Upper lobe of right lung (tissue), 1 donor: ENCODE results near the gene RNPEPL1. TPM values are rescaled to one million over a fixed set of nuclear protein-coding genes. Genes with fewer than 3 reads are reported as not detected.

ENCODE experiments used
- ATAC-seq: fragments of 200-7000 bp; cut with Tn5 transposase; one replicate; pipeline ENCODE4 v1.9.1; 2020; ENCODE audit warnings: mild to moderate bottlenecking, moderate library complexity
- DNase-seq: peaks from one replicate; pipeline ENCODE4 v3.0.0-alpha.2; 2020
- H3K27ac ChIP-seq: fragments of 200-600 bp; one replicate; pipeline ENCODE4 v1.8.0; 2022
- H3K27me3 ChIP-seq: fragments of 200-600 bp; one replicate; pipeline ENCODE4 v1.8.0; 2022; ENCODE audit warnings: mild to moderate bottlenecking
- H3K36me3 ChIP-seq: fragments of 200-600 bp; one replicate; pipeline ENCODE4 v1.8.0; 2022
- H3K4me1 ChIP-seq: fragments of 200-600 bp; one replicate; pipeline ENCODE4 v1.8.0; 2022
- H3K4me3 ChIP-seq: fragments of 200-600 bp; one replicate; pipeline ENCODE4 v1.8.0; 2022; ENCODE audit warnings: mild to moderate bottlenecking
- H3K9me3 ChIP-seq: fragments of 200-600 bp; one replicate; pipeline ENCODE4 v1.8.0; 2022
- intact Hi-C: fragments of 100-400 bp; cut with DNase I; formaldehyde crosslinking; loops from one replicate; pipeline ENCODE4 v1.11.0; 2022
- long read RNA-seq: library from polyadenylated mRNA; unstranded; transcript quantifications from one replicate; pipeline ENCODE4 v2.0.0, GENCODE V29; 2021
- total RNA-seq: library from RNA; stranded (reverse); fragmentation: NEBNext Ultra II Directional; extraction: Animal tissue kit (Norgen Biotek cat#: 25700); gene quantifications from one replicate; pipeline ENCODE4 v1.2.1, GENCODE V29; 2021
- TF ChIP-seq, protein P1 (sequence below): fragments of 200-600 bp; IDR thresholded peaks from one replicate; pipeline ENCODE4 v1.8.0; 2022; ENCODE audit warnings: antibody characterized with exemption
- donor health status: DM: no; HTN: yes; CAD: no; lungs with severe emphysema.

The RNPEPL1 gene, protein sequence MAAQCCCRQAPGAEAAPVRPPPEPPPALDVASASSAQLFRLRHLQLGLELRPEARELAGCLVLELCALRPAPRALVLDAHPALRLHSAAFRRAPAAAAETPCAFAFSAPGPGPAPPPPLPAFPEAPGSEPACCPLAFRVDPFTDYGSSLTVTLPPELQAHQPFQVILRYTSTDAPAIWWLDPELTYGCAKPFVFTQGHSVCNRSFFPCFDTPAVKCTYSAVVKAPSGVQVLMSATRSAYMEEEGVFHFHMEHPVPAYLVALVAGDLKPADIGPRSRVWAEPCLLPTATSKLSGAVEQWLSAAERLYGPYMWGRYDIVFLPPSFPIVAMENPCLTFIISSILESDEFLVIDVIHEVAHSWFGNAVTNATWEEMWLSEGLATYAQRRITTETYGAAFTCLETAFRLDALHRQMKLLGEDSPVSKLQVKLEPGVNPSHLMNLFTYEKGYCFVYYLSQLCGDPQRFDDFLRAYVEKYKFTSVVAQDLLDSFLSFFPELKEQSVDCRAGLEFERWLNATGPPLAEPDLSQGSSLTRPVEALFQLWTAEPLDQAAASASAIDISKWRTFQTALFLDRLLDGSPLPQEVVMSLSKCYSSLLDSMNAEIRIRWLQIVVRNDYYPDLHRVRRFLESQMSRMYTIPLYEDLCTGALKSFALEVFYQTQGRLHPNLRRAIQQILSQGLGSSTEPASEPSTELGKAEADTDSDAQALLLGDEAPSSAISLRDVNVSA
- 88.6 TPM for total RNA-seq
- long read RNA-seq, full-length matches to known transcripts: 185 of 304 reads
- long read RNA-seq, partial matches to known transcripts: 56 of 304 reads
- long read RNA-seq, other reads (novel, unspliced or antisense): 63 of 304 reads

DNA sequence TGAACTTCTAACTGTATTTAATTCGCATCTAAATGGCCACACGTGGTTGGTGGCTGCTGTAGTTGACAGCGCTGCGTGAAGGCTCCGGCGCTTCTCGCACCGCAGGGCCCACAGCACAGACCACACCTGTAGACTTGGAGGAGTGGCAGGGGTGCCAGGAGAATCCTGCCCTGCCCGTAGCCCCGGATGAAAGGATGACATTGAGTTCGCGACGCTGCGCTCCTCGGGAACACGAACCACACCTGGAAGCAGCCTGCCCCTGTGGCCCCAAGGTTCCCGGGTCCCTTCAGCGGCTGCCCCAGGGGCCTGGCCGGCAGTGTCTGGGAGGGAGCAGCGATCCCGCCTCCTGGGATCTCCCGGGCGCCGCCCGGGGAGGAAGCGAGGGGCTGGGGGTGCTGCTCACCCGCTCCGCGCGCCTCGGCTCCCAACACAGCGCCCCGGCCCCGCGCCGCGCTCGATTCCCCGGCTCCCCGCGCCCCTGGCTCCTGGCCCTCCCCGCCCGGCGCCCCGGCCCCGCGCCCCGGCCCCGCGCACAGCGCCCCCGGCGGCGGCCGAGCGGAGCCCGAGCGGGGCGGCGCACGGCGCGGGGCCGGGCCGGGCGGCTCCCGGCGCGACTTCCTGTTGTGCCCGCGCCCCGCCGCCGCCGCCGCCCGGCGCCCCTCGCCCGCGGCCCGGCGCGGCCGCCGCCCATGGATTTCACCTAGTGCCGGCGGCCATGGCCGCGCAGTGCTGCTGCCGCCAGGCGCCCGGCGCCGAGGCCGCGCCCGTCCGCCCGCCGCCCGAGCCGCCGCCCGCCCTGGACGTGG lies at the start of gene RNPEPL1:
Gene RNPEPL1 (plus strand): TSS at position 613 of the 806 bp plus-strand sequence. CDS start 103 bp downstream, at position 716.
- Histone ChIP-seq H3K27me3 (no peaks in the 10 kb centered on the region), H3K36me3 (peaks cover 5% of the 10 kb centered on the region), H3K9me3 (no peaks in the 10 kb centered on the region), H3K27ac (peak within 1 kb of the TSS; percentile 93), H3K4me1 (peaks cover 62% of the 10 kb centered on the region), H3K4me3 (peak within 1 kb of the TSS; percentile 83)
- TF ChIP-seq, protein P1, sequence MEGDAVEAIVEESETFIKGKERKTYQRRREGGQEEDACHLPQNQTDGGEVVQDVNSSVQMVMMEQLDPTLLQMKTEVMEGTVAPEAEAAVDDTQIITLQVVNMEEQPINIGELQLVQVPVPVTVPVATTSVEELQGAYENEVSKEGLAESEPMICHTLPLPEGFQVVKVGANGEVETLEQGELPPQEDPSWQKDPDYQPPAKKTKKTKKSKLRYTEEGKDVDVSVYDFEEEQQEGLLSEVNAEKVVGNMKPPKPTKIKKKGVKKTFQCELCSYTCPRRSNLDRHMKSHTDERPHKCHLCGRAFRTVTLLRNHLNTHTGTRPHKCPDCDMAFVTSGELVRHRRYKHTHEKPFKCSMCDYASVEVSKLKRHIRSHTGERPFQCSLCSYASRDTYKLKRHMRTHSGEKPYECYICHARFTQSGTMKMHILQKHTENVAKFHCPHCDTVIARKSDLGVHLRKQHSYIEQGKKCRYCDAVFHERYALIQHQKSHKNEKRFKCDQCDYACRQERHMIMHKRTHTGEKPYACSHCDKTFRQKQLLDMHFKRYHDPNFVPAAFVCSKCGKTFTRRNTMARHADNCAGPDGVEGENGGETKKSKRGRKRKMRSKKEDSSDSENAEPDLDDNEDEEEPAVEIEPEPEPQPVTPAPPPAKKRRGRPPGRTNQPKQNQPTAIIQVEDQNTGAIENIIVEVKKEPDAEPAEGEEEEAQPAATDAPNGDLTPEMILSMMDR: no peak
- DNase-seq (peak; percentile 79), ATAC-seq (peak; percentile 28)
- intact Hi-C loops: no loop called here

DNA sequence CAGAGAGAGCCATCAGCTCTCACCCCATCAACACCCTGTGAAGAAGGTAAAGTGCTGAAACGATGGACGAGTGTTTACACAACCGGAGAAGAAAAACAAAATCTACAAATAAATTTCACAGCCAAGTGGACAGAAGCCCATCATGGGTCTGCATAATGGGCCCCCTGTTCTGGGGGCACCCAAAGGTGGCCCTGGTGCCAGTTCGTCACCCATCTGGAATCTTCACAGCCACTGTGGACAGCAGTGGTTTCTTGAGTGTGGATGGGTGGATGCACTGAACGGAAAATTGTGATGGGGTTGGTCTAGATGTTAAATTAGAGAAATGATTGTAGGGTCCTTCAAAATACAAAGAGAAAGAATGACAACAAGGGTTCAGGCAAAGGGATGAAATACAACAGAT lies 49.3 kb upstream of the RNPEPL1 start:
- Histone ChIP-seq H3K4me1 (peaks cover 6% of the 10 kb centered on the region), H3K36me3 (peaks cover 10% of the 10 kb centered on the region), H3K27ac (no peak overlapping the region), H3K4me3 (no peak overlapping the region), H3K9me3 (no peaks in the 10 kb centered on the region), H3K27me3 (no peaks in the 10 kb centered on the region)
- DNase-seq: no peak
- TF ChIP-seq, protein P1: no peak
- intact Hi-C loops: no loop called here
- ATAC-seq: no peak

DNA sequence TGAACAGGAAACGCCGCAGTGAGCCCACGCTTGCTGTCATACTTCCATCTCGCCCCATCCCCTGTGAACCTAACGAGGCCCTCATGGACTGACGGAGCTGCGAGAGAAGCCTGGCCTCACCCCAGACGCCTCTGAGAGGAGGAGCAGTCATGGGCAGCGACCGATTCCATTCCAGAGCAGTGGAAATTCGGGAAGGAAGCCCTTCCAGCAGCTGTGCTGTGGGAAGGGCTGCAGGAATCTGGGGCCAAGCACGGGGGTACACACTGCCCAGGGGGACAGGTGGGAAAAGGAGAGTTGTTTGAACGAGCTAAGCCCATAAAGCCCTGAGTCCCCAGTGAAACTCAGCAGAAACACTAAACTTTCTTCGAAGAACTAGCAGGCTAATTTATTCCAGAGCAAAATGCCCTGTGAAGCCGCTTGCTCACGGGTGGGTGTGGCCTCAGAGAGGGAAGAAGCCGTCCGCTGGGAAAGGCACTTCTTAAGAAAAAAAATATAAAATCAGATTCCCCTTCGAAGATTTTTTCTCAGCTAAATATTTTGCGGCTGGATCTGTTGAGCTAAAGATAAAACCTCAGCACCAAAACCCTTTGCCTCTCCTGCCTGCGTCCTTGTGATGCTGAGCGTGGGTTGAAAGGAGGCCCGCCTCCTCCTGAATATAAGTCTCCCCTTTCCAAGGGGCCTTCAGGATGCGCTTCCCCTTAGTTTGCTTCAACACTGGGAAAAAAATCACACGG lies 48.7 kb upstream of the RNPEPL1 start:
- Histone ChIP-seq H3K9me3 (no peaks in the 10 kb centered on the region), H3K36me3 (peaks cover 10% of the 10 kb centered on the region), H3K4me1 (peaks cover 6% of the 10 kb centered on the region), H3K27me3 (no peaks in the 10 kb centered on the region), H3K4me3 (no peak overlapping the region), H3K27ac (no peak overlapping the region)
- ATAC-seq (no peak), DNase-seq (no peak)
- TF ChIP-seq, protein P1: no peak
- intact Hi-C loops: no loop called here

DNA sequence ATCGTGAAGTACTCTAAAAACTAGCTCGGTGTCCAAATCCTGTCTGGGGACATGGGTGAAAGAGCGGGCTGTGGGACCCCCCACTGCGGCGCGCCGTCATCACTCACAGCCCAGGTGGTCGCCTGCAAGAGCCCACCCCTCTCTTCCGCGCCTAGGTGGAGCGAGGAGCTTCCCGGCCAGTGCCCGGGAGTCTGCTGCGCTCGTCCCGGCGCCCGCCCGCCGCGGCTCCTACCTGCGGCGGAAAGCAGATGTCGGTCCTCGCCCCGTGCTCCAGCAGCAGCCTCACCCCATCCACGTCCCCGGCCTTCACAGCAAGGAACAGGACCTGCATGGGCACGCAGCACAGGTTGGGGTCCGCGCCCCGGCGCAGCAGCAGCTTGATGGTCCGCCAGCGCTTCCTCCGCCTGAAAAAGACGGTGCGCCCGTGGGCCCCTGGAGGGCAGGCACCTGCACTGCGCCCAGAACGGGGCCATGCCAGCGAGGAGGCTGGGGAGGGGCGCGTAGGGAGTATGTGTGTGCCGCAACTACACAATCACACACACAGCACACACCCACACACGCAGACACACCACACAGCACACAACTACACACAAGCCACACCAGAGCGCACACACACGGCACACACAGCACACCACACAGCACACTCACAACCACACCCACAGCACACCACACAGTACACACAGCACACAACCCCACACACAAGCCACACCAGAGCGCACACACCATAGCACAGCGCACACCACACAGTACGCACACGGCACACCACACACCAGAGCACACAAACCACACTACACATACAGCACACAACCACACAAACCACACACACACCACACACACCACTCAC lies 47.9 kb upstream of the RNPEPL1 start:
- TF ChIP-seq, protein P1: no peak
- Histone ChIP-seq H3K27me3 (no peaks in the 10 kb centered on the region), H3K4me3 (no peak overlapping the region), H3K27ac (no peak overlapping the region), H3K9me3 (no peaks in the 10 kb centered on the region), H3K4me1 (peaks cover 6% of the 10 kb centered on the region), H3K36me3 (peaks cover 10% of the 10 kb centered on the region)
- DNase-seq: no peak
- intact Hi-C loops: no loop called here
- ATAC-seq: peak; percentile 39
